Tibial nerve (tissue), 4 donors: ENCODE results near the gene F11R. TPM values are rescaled to one million over a fixed set of nuclear protein-coding genes. Genes with fewer than 3 reads are reported as not detected.
"Not testable (repeated sequence)": the region's sequence is repeated elsewhere in the genome, so short reads cannot be mapped to it uniquely, and the experiment has no call there.

Experiments
- DNase-seq, 2 donors: peaks; one replicate each; pipeline ENCODE4 v3.0.0-alpha.2; 2019; ENCODE audit warnings: low spot score in 2 of 2
- H3K27ac ChIP-seq, 4 donors: fragments of 200-600 bp; sonication (generic) in 3 of 4; one replicate each; pipeline ENCODE4 v1.5.1; 2017 to 2019; ENCODE audit warnings: mild to moderate bottlenecking in 1 of 4
- H3K27me3 ChIP-seq, 2 donors: fragments of 200-600 bp; sonication (generic) in 1 of 2; one replicate each; pipeline versions ENCODE4 v1.5.1 to v1.6.0; 2017 to 2019
- H3K36me3 ChIP-seq, 3 donors: fragments of 200-600 bp; sonication (generic); one replicate each; pipeline ENCODE4 v1.5.1; 2018 to 2019
- H3K4me1 ChIP-seq, 4 donors: fragments of 200-600 bp; sonication (generic) in 3 of 4; one replicate each; pipeline ENCODE4 v1.5.1; 2017 to 2019
- H3K4me3 ChIP-seq, 4 donors: fragments of 200-600 bp; sonication (generic) in 3 of 4; one replicate each; pipeline ENCODE4 v1.5.1; 2017 to 2019; ENCODE audit warnings: mild to moderate bottlenecking in 1 of 4, moderate library complexity in 1 of 4
- H3K9me3 ChIP-seq, 4 donors: fragments of 200-600 bp; sonication (generic) in 3 of 4; one replicate each; pipeline ENCODE4 v1.5.1; 2017 to 2019
- EP300 ChIP-seq, 2 donors: sonication (generic); formaldehyde crosslinking; IDR thresholded peaks; one replicate each; pipeline ENCODE4 v1.6.1; 2017; ENCODE audit warnings: antibody characterized with exemption in 2 of 2, mild to moderate bottlenecking in 1 of 2
- POLR2A ChIP-seq, 2 donors: fragments of 450-650 bp; IDR thresholded peaks; one replicate each; pipeline ENCODE4 v1.6.1; 2017; ENCODE audit warnings: antibody characterized with exemption in 2 of 2, mild to moderate bottlenecking in 2 of 2, moderate library complexity in 2 of 2
- WGBS, 2 donors: methylation state at CpG; one replicate each; pipeline ENCODE4 v1.1.5; 2018; 5-methylcytosine and 5-hydroxymethylcytosine counted together
- total RNA-seq, 4 donors: library from RNA; depleted of rRNA; stranded (reverse); fragments of >200 nt; gene quantifications; one replicate each; pipeline ENCODE4 v1.1.0, GENCODE V29; 2016
- TF ChIP-seq, protein P1 (sequence below), 5 experiments: fragments of 200-600 bp in 3 of 5; fragments of 450-650 bp in 2 of 5; sonication (generic) in 3 of 5; IDR thresholded peaks; one replicate each; pipeline ENCODE4 v1.5.1; 2016 to 2019; ENCODE audit warnings: antibody characterized with exemption in 5 of 5, mild to moderate bottlenecking in 3 of 5, moderate library complexity in 2 of 5

Gene F11R
- total RNA-seq, 4 donors from 2014 or later = 6.9 to 23.1 (median 14.9) TPM

DNA sequence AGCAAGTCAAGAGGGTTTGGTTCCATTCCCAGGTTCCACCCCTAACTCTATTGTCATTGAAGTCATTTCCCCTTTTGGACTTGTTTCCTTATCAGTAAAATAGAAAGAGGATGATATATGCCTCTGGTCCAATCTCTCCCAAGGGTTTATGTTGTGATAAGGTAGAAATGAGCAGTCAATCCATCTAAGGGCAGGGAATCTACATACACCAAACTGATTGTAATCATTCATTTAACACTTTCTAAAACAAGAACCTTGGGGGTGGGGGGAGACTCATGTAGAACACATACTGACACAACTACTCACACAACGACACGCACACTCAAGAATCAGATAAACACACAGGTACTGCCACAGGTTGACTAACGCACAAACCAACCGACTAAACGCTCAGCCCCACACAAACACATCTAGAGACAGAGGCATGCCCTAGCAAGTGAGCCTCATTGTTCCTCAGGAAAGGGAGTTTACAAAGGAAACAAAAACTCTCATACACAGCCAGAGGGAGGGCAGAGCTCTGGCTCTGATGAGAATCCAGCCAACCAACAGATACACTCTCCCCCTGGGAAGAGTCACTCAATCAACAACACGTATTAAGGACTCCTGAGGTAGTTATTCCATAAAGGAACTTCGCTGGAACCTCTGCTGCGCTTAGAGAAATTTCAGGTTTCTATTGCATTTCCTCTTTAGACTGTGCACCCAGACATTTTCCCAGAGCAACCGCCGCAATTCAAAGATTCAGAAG lies 1.0 kb downstream of the F11R start:
- Histone ChIP-seq H3K36me3 (no peaks in the 10 kb centered on the region), H3K4me3 (peak overlapping the region; percentile 27 to 67 (median 43)), H3K9me3 (no peaks in the 10 kb centered on the region), H3K27ac (peak overlapping the region in 3 of 4 donors; percentile 31 to 85 (median 59)), H3K4me1 (peaks cover 0 to 16% (median 7%) of the 10 kb centered on the region in 4 donors), H3K27me3 (peaks cover 0 to 44% of the 10 kb centered on the region in 2 donors)
- TF ChIP-seq POLR2A (IDR thresholded peaks at IDR 0.05) (no peak), EP300 (IDR thresholded peaks at IDR 0.05) (no peak)
- TF ChIP-seq, protein P1, sequence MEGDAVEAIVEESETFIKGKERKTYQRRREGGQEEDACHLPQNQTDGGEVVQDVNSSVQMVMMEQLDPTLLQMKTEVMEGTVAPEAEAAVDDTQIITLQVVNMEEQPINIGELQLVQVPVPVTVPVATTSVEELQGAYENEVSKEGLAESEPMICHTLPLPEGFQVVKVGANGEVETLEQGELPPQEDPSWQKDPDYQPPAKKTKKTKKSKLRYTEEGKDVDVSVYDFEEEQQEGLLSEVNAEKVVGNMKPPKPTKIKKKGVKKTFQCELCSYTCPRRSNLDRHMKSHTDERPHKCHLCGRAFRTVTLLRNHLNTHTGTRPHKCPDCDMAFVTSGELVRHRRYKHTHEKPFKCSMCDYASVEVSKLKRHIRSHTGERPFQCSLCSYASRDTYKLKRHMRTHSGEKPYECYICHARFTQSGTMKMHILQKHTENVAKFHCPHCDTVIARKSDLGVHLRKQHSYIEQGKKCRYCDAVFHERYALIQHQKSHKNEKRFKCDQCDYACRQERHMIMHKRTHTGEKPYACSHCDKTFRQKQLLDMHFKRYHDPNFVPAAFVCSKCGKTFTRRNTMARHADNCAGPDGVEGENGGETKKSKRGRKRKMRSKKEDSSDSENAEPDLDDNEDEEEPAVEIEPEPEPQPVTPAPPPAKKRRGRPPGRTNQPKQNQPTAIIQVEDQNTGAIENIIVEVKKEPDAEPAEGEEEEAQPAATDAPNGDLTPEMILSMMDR (IDR thresholded peaks at IDR 0.05) = no peak
- DNase-seq = no peak
- WGBS, 2 donors = 17 to 22% methylated on average over 10 of the region's 10 CpGs

- H3K27ac ChIP-seq = peak overlapping the region in 2 of 4 donors; percentile 9 to 59
Observed at GRCh38 chr1:161019111-161019660, 1.8 kb downstream of the F11R start.

GRCh38 chr1:161018631-161018930 lies 2.4 kb downstream of the F11R start:
- Histone ChIP-seq H3K4me1 (peaks cover 0 to 16% (median 7%) of the 10 kb centered on the region in 4 donors), H3K4me3 (no peak overlapping the region), H3K9me3 (no peaks in the 10 kb centered on the region), H3K27me3 (peaks cover 0 to 44% of the 10 kb centered on the region in 2 donors), H3K36me3 (no peaks in the 10 kb centered on the region), H3K27ac (peak overlapping the region in 2 of 4 donors; percentile 14 to 26)
- DNase-seq = no peak
- TF ChIP-seq POLR2A (IDR thresholded peaks at IDR 0.05) (no peak), EP300 (IDR thresholded peaks at IDR 0.05) (no peak)
- TF ChIP-seq, protein P1 (IDR thresholded peaks at IDR 0.05) = no peak
- 90 to 93% methylated on average over 1 of the region's 1 CpG for WGBS, 2 donors

More at GRCh38 chr1:161019111-161019660, 1.8 kb downstream of the F11R start:
- H3K27me3 ChIP-seq = peaks cover 0 to 44% of the 10 kb centered on the region in 2 donors
- H3K4me3 ChIP-seq, H3K9me3 ChIP-seq, H3K36me3 ChIP-seq, DNase-seq: not testable (repeated sequence)
- H3K4me1 ChIP-seq = peaks cover 0 to 16% (median 7%) of the 10 kb centered on the region in 4 donors
- 86 to 90% methylated on average over 15 of the region's 15 CpGs for WGBS, 2 donors

DNA sequence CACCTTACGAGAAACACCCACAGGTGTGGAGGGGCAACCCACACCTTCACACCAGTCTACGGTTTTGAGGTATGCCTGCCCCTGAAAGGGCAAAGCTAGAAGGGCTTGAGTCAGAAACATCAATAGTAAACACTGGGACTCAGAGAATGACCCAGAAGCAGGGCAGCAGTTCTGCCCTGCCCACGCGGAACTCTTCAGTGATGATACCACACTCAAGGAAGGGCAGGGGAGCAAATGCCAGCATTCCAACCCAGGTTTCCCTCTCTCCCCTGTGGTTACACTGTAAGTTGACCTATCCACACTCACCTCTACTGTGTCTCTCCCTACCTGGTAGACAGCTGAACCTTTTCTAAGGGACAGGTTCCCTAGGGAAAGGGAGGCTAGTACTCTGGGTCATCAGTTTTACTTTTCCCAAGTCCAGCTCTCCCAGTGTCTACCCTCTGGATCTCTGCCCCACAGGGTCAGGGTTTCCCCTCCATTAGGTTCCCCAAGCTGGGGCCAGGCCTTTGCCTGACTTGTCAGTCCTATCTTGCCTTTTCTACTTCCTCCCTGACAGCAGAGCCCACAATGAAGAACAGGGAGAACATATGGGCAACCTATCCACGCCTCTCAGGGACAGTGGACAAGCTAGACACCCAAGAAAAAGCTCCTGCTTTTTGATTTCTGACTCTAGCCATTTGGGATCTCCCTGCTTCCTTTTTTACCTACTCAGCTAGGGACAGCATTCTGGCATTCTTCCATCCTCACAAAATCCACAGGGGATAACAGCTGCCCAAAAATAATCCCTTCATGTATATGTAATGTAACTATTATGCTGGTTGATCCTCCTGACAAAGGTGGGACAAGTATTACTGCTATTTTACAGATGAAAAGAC lies 3.0 kb downstream of the F11R start:
- peak overlapping the region in 2 of 4 donors; percentile 14 to 26 for H3K27ac ChIP-seq
- H3K36me3 ChIP-seq = no peaks in the 10 kb centered on the region
- TF ChIP-seq EP300 (IDR thresholded peaks at IDR 0.05) (no peak), POLR2A (IDR thresholded peaks at IDR 0.05) (no peak)
- TF ChIP-seq, protein P1 (IDR thresholded peaks at IDR 0.05) = no peak
- H3K27me3 ChIP-seq = peaks cover 0 to 44% of the 10 kb centered on the region in 2 donors
- H3K4me1 ChIP-seq = peaks cover 0 to 16% (median 10%) of the 10 kb centered on the region in 4 donors
- H3K9me3 ChIP-seq = no peaks in the 10 kb centered on the region
- H3K4me3 ChIP-seq = no peak overlapping the region
- 79 to 85% methylated on average over 5 of the region's 5 CpGs for WGBS, 2 donors
- DNase-seq = no peak

GRCh38 chr1:161017181-161017580 lies 3.8 kb downstream of the F11R start:
- H3K27ac ChIP-seq, DNase-seq, H3K36me3 ChIP-seq, H3K4me3 ChIP-seq, H3K9me3 ChIP-seq: not testable (repeated sequence)
- Histone ChIP-seq H3K4me1 (peaks cover 0 to 16% (median 13%) of the 10 kb centered on the region in 4 donors), H3K27me3 (peaks cover 0 to 37% of the 10 kb centered on the region in 2 donors)
- 66 to 76% methylated on average over 7 of the region's 7 CpGs for WGBS, 2 donors

DNA sequence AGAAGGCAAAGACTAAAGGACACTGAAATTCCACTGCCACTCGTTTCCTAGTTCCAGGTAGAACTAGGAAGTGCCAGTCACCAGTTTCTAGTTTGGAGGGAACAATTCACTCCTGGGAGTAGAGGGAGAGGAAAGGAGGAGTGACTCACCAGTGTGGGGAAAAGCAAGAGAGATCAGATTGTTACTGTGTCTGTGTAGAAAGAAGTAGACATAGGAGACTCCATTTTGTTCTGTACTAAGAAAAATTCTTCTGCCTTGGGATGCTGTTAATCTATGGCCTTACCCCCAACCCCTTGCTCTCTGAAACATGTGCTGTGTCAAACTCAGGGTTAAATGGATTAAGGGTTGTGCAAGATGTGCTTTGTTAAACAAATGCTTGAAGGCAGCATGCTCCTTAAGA lies 4.3 kb downstream of the F11R start:
- WGBS, 2 donors = 49 to 70% methylated on average over 1 of the region's 1 CpG
- not testable (repeated sequence) for H3K9me3 ChIP-seq, H3K4me3 ChIP-seq, DNase-seq, H3K36me3 ChIP-seq
- Histone ChIP-seq H3K27me3 (peaks cover 0 to 32% of the 10 kb centered on the region in 2 donors), H3K4me1 (peaks cover 0 to 16% (median 13%) of the 10 kb centered on the region in 4 donors), H3K27ac (peak overlapping the region in 1 of 4 donors; percentile 8)
